Panc1 (cell line): ENCODE results near the gene CIITA. TPM values are rescaled to one million over a fixed set of nuclear protein-coding genes. Genes with fewer than 3 reads are reported as not detected.

Source experiments
- ATAC-seq: fragments of 200-7000 bp; cut with Tn5 transposase; 2 replicates; pipeline ENCODE4 v1.9.1; 2020; ENCODE audit warnings: mild to moderate bottlenecking, moderate library complexity
- BruUV-seq: library from RNA; stranded (reverse); fragments of 400-500 nt; replicated peaks from 2 replicates; lab custom pipeline; 2021; lab: Mats Ljungman, UMichigan
- CTCF ChIA-PET: fragments of 300-600 bp; sonication (Branson Sonifier 250); formaldehyde crosslinking; loops from one replicate; lab custom pipeline; 2022; ENCODE audit warnings: antibody characterized with exemption; lab: Charles Lee
- POLR2A ChIA-PET: fragments of 300-600 bp; sonication (Branson Sonifier 250); formaldehyde crosslinking; loops from one replicate; lab custom pipeline; 2022; ENCODE audit warnings: antibody characterized with exemption; lab: Charles Lee
- DNase-seq: peaks from one replicate; pipeline ENCODE4 v3.0.0-alpha.2; 2010; ENCODE audit warnings: low read depth, low spot score
- H3K27ac ChIP-seq: 2 replicates; pipeline ENCODE4 v1.5.1; 2011; ENCODE audit warnings: mild to moderate bottlenecking, low read length, inconsistent platforms
- H3K27me3 ChIP-seq: fragments of 200-500 bp; sonication (Bioruptor generic); 2 replicates; pipeline ENCODE4 v1.6.0; 2014; ENCODE audit warnings: low read length, inconsistent platforms; ENCODE audit not compliant: control insufficient read depth, insufficient read depth
- H3K36me3 ChIP-seq: fragments of 200-500 bp; sonication (Bioruptor generic); 2 replicates; pipeline ENCODE4 v1.5.1; 2014; ENCODE audit warnings: inconsistent platforms, mild to moderate bottlenecking, low read length, moderate library complexity; ENCODE audit not compliant: control insufficient read depth, insufficient read depth
- H3K4me1 ChIP-seq: 2 replicates; pipeline ENCODE4 v1.5.1; 2011; ENCODE audit warnings: inconsistent platforms, mild to moderate bottlenecking, low read length, moderate library complexity; ENCODE audit not compliant: control insufficient read depth, insufficient read depth
- H3K4me3 ChIP-seq, 2 experiments: 2 replicates each; pipeline ENCODE4 v1.5.1; 2011 to 2012; ENCODE audit warnings: low read depth in 2 of 2, low read length in 2 of 2, mild to moderate bottlenecking in 2 of 2, inconsistent platforms in 1 of 2, moderate library complexity in 1 of 2
- H3K9me3 ChIP-seq: fragments of 200-500 bp; sonication (Bioruptor generic); 2 replicates; pipeline ENCODE4 v1.5.1; 2014; ENCODE audit warnings: low read depth, mild to moderate bottlenecking, inconsistent platforms, low read length, moderate library complexity; ENCODE audit not compliant: control insufficient read depth, insufficient read depth
- POLR2AphosphoS5 ChIP-seq: IDR thresholded peaks from 2 replicates; pipeline ENCODE4 v1.6.1; 2012; ENCODE audit warnings: mild to moderate bottlenecking, low read depth, low read length, moderate library complexity
- SIN3A ChIP-seq: IDR thresholded peaks from 2 replicates; pipeline ENCODE4 v1.6.1; 2012; ENCODE audit warnings: low read depth, mild to moderate bottlenecking, low read length, moderate library complexity, borderline replicate concordance; ENCODE audit not compliant: insufficient read depth
- TCF7L2 ChIP-seq: IDR thresholded peaks from 2 replicates; pipeline ENCODE4 v1.6.1; 2011; ENCODE audit warnings: mild to moderate bottlenecking, low read depth, low read length, inconsistent platforms
- in situ Hi-C: cut with HindIII; loops from 2 replicates; pipeline ENCODE4 v1.10.0; 2016; ENCODE audit warnings: low sequenced_read_pairs, low pct_unique_long_range_greater_than_20kb
- intact Hi-C: fragments of 100-400 bp; cut with micrococcal nuclease; formaldehyde crosslinking; loops from one replicate; pipeline ENCODE4 v1.10.0; 2022; ENCODE audit not compliant: unreplicated experiment
- total RNA-seq: library from RNA; stranded (reverse); gene quantifications from one replicate; pipeline ENCODE4 v1.2.1, GENCODE V29; 2021; ENCODE audit not compliant: unreplicated experiment
- TF ChIP-seq, protein P1 (sequence below), 2 experiments: IDR thresholded peaks; 2 replicates each; pipeline ENCODE4 v1.6.1; 2011 to 2012; ENCODE audit warnings: low read depth in 2 of 2, control low read depth in 1 of 2, low read length in 1 of 2, mild to moderate bottlenecking in 1 of 2, moderate library complexity in 1 of 2; ENCODE audit not compliant: insufficient read depth in 1 of 2
- TF ChIP-seq, protein P2 (sequence below): fragments of 450-650 bp; IDR thresholded peaks from 2 replicates; pipeline ENCODE4 v1.5.1; 2017; ENCODE audit warnings: mild to moderate bottlenecking

The CIITA gene
- total RNA-seq, 1 experiment from 2014 or later = 0.41 TPM

DNA sequence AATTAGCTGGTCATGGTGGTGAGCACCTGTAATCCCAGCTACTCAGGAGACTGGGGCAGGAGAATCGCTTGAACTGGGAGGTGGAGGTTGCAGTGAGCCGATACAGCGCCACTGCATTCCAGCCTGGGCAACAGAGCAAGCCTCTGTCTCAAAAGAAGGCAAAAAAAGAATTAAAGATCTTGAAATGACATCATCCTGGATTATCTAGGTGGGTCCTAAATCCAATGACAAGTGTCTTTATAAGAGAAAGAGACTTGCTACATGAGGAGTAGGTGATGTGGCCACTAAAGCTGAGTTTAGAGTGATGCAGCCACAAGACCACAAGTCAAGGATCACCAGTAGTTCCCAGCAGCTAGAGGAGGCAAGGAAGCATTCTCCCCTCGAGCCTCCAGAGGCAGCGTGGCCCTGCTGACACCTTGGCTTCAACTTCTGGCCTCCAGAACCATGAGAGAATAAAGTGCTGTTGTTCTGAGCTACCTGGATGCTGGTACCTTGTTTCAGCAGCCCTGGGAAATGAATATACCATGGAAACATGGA, 15.8 kb downstream of the CIITA start:
- TF ChIP-seq, protein P1, sequence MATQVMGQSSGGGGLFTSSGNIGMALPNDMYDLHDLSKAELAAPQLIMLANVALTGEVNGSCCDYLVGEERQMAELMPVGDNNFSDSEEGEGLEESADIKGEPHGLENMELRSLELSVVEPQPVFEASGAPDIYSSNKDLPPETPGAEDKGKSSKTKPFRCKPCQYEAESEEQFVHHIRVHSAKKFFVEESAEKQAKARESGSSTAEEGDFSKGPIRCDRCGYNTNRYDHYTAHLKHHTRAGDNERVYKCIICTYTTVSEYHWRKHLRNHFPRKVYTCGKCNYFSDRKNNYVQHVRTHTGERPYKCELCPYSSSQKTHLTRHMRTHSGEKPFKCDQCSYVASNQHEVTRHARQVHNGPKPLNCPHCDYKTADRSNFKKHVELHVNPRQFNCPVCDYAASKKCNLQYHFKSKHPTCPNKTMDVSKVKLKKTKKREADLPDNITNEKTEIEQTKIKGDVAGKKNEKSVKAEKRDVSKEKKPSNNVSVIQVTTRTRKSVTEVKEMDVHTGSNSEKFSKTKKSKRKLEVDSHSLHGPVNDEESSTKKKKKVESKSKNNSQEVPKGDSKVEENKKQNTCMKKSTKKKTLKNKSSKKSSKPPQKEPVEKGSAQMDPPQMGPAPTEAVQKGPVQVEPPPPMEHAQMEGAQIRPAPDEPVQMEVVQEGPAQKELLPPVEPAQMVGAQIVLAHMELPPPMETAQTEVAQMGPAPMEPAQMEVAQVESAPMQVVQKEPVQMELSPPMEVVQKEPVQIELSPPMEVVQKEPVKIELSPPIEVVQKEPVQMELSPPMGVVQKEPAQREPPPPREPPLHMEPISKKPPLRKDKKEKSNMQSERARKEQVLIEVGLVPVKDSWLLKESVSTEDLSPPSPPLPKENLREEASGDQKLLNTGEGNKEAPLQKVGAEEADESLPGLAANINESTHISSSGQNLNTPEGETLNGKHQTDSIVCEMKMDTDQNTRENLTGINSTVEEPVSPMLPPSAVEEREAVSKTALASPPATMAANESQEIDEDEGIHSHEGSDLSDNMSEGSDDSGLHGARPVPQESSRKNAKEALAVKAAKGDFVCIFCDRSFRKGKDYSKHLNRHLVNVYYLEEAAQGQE (IDR thresholded peaks at IDR 0.05; ENCODE audit: insufficient read depth in 1 of 2, low read depth in 2 of 2, low read length in 1 of 2) = no peak
- no peak for ATAC-seq
- Histone ChIP-seq H3K4me3 (no peak overlapping the region), H3K27me3 (peaks cover 11% of the 10 kb centered on the region), H3K4me1 (no peaks in the 10 kb centered on the region), H3K36me3 (no peaks in the 10 kb centered on the region), H3K9me3 (no peaks in the 10 kb centered on the region), H3K27ac (no peak overlapping the region)
- no TSS peak for BruUV-seq
- intact Hi-C loops = no loop called here
- ChIA-PET CTCF (no interaction called here), POLR2A (no interaction called here)
- DNase-seq = no peak
- in situ Hi-C loops = no loop called here

DNA sequence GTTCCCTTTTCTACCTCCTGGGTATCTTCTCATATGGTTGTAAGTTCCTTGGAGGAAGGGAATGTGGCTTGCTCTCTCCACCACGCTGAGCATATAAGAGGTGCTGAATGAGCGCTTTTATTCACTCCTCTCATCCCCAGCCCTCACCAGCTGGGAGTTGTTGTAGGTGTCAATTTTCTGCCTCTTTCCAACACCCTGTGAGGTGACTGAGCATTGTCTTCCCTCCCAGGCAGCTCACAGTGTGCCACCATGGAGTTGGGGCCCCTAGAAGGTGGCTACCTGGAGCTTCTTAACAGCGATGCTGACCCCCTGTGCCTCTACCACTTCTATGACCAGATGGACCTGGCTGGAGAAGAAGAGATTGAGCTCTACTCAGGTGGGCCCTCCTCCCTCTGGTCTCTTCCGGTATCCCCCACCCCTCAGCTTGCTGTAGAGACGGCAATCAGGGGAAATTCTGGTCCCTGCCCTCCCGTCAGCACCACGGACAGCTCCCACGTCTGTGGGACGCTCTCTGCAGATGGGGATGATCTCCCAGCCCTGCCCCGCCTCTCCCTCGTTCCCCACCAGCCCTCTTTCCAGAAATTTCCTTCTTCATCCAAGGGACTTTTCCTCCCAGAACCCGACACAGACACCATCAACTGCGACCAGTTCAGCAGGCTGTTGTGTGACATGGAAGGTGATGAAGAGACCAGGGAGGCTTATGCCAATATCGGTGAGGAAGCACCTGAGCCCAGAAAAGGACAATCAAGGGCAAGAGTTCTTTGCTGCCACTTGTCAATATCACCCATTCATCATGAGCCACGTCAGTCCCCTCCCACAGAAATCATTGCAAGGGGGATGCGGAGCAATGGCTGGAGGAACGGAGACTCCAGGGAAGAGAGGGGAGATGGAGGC, 18.3 kb downstream of the CIITA start:
- ATAC-seq (no peak), DNase-seq (no peak)
- intact Hi-C loops = no loop called here
- ChIA-PET CTCF (no interaction called here), POLR2A (no interaction called here)
- TF ChIP-seq, protein P1 (IDR thresholded peaks at IDR 0.05; ENCODE audit: insufficient read depth in 1 of 2, low read depth in 2 of 2, low read length in 1 of 2) = peak; percentile 95
- no peak for TF ChIP-seq POLR2AphosphoS5
- Histone ChIP-seq H3K4me1 (no peaks in the 10 kb centered on the region), H3K4me3 (no peak overlapping the region), H3K36me3 (no peaks in the 10 kb centered on the region), H3K9me3 (no peaks in the 10 kb centered on the region), H3K27me3 (peaks cover 11% of the 10 kb centered on the region), H3K27ac (no peak overlapping the region)
- BruUV-seq = no TSS peak
- in situ Hi-C loops = no loop called here

DNA sequence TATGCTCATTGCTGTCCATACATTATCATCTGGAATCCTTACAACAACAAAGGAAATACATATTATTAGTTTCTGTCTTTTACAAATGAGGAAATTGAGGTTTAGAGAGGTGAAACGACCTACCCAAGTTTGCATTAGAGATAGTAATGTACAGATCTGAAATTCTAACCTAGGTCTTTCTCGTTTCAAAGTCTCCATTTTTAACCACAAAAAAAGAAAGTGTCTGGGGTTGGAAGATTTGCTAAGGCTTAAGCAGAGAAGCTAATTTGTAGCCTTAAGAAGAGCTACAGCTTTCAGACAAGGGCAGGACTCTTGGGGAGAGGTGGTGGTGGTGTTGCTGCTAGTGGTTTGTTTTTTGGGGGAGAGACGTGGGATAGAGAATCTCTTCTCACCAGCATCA, 19.2 kb downstream of the CIITA start:
- no TSS peak for BruUV-seq
- H3K9me3 ChIP-seq = no peaks in the 10 kb centered on the region
- TF ChIP-seq, protein P2, sequence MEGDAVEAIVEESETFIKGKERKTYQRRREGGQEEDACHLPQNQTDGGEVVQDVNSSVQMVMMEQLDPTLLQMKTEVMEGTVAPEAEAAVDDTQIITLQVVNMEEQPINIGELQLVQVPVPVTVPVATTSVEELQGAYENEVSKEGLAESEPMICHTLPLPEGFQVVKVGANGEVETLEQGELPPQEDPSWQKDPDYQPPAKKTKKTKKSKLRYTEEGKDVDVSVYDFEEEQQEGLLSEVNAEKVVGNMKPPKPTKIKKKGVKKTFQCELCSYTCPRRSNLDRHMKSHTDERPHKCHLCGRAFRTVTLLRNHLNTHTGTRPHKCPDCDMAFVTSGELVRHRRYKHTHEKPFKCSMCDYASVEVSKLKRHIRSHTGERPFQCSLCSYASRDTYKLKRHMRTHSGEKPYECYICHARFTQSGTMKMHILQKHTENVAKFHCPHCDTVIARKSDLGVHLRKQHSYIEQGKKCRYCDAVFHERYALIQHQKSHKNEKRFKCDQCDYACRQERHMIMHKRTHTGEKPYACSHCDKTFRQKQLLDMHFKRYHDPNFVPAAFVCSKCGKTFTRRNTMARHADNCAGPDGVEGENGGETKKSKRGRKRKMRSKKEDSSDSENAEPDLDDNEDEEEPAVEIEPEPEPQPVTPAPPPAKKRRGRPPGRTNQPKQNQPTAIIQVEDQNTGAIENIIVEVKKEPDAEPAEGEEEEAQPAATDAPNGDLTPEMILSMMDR = no peak
- TF ChIP-seq POLR2AphosphoS5 (no peak), SIN3A (no peak), TCF7L2 (no peak)
- TF ChIP-seq, protein P1 (IDR thresholded peaks at IDR 0.05; ENCODE audit: insufficient read depth in 1 of 2, low read depth in 2 of 2, low read length in 1 of 2) = no peak
- DNase-seq = no peak
- ATAC-seq = no peak
- H3K4me1 ChIP-seq = no peaks in the 10 kb centered on the region
- ChIA-PET CTCF (no interaction called here), POLR2A (no interaction called here)
- intact Hi-C loops = no loop called here
- H3K36me3 ChIP-seq = no peaks in the 10 kb centered on the region
- H3K27me3 ChIP-seq = peaks cover 14% of the 10 kb centered on the region
- no peak overlapping the region for H3K4me3 ChIP-seq
- in situ Hi-C loops = no loop called here
- H3K27ac ChIP-seq = no peak overlapping the region
